WTC11 (cell line): ENCODE measurements around the gene TKFC. TPM values are rescaled to one million over a fixed set of nuclear protein-coding genes. Genes with fewer than 3 reads are reported as not detected.

Experiments
- ATAC-seq: fragments of 200-7000 bp; cut with Tn5 transposase; 2 replicates; pipeline ENCODE4 v1.10.0; 2021; ENCODE audit warnings: mild to moderate bottlenecking, moderate library complexity
- CTCF ChIA-PET: fragments of 300-600 bp; sonication (Branson Sonifier 250); formaldehyde crosslinking; loops from one replicate; lab custom pipeline; 2021; ENCODE audit warnings: antibody characterized with exemption; lab: Charles Lee
- POLR2A ChIA-PET: fragments of 350-600 bp; sonication (Branson Sonifier 250); formaldehyde crosslinking; loops from one replicate; lab custom pipeline; 2021; ENCODE audit warnings: antibody characterized with exemption; lab: Charles Lee
- DNase-seq: peaks from one replicate; pipeline ENCODE4 v3.0.0; 2021; ENCODE audit warnings: low spot score
- H3K27ac Mint-ChIP-seq: 2 replicates; pipeline ENCODE4 v1.8.0; 2021; ENCODE audit warnings: mixed read lengths
- H3K27me3 Mint-ChIP-seq: 2 replicates; pipeline ENCODE4 v1.8.0; 2021; ENCODE audit warnings: low read depth, mild to moderate bottlenecking, moderate library complexity, mixed read lengths
- H3K36me3 Mint-ChIP-seq: 2 replicates; pipeline ENCODE4 v1.8.0; 2021; ENCODE audit warnings: mixed read lengths
- H3K4me1 Mint-ChIP-seq: 2 replicates; pipeline ENCODE4 v1.8.0; 2022; ENCODE audit warnings: mixed read lengths
- H3K4me3 Mint-ChIP-seq: 2 replicates; pipeline ENCODE4 v1.8.0; 2021; ENCODE audit warnings: mild to moderate bottlenecking, moderate library complexity, mixed read lengths
- H3K9me3 Mint-ChIP-seq: 2 replicates; pipeline ENCODE4 v1.8.0; 2021; ENCODE audit warnings: mixed read lengths
- FOXP1 ChIP-seq: sonication (generic); formaldehyde crosslinking; IDR thresholded peaks from 2 replicates; pipeline ENCODE4 v1.8.0; 2022; ENCODE audit warnings: missing genetic modification reagents, mild to moderate bottlenecking, moderate library complexity, borderline replicate concordance
- GABPB1 ChIP-seq: sonication (generic); formaldehyde crosslinking; IDR thresholded peaks from 2 replicates; pipeline ENCODE4 v1.8.1; 2023; ENCODE audit warnings: mild to moderate bottlenecking, missing genetic modification reagents
- GRHL2 ChIP-seq: fragments of 250-450 bp; sonication (Bioruptor Pico); IDR thresholded peaks from 2 replicates; pipeline ENCODE4 v1.8.0; 2022; ENCODE audit warnings: mild to moderate bottlenecking, moderate library complexity; ENCODE audit not compliant: insufficient replicate concordance, severe bottlenecking
- GTF2I ChIP-seq: fragments of 250-450 bp; sonication (Bioruptor Pico); conservative IDR thresholded peaks from 2 replicates; pipeline ENCODE4 v1.4.0; 2021; ENCODE audit warnings: mild to moderate bottlenecking
- HMGA2 ChIP-seq: fragments of 250-450 bp; sonication (Bioruptor Pico); IDR thresholded peaks from 2 replicates; pipeline ENCODE4 v1.4.0; 2021; ENCODE audit warnings: mild to moderate bottlenecking, moderate library complexity
- SP1 ChIP-seq: sonication (generic); formaldehyde crosslinking; conservative IDR thresholded peaks from 2 replicates; pipeline ENCODE4 v1.8.1; 2022; ENCODE audit warnings: missing genetic modification reagents
- USF1 ChIP-seq: sonication (generic); formaldehyde crosslinking; IDR thresholded peaks from 2 replicates; pipeline ENCODE4 v1.8.0; 2022; ENCODE audit warnings: mild to moderate bottlenecking, missing genetic modification reagents
- ZNF317 ChIP-seq: sonication (generic); formaldehyde crosslinking; IDR thresholded peaks from 2 replicates; pipeline ENCODE4 v1.8.1; 2023; ENCODE audit warnings: low read depth, mild to moderate bottlenecking, moderate library complexity, missing genetic modification reagents, borderline replicate concordance
- ZNF512 ChIP-seq: sonication (generic); formaldehyde crosslinking; IDR thresholded peaks from 2 replicates; pipeline ENCODE4 v1.8.1; 2022; ENCODE audit warnings: missing genetic modification reagents, borderline replicate concordance
- ZNF671 ChIP-seq: fragments of 250-450 bp; sonication (Bioruptor Pico); IDR thresholded peaks from 2 replicates; pipeline ENCODE4 v1.8.0; 2021; ENCODE audit warnings: mild to moderate bottlenecking
- total RNA-seq: library from RNA; stranded (reverse); gene quantifications from 3 replicates; pipeline ENCODE4 v1.2.3, GENCODE V29; 2021
- TF ChIP-seq, protein P1 (sequence below): sonication (generic); formaldehyde crosslinking; IDR thresholded peaks from 2 replicates; pipeline ENCODE4 v1.8.1; 2023; ENCODE audit warnings: mild to moderate bottlenecking, missing genetic modification reagents, moderate library complexity
- TF ChIP-seq, protein P2 (sequence below): sonication (generic); formaldehyde crosslinking; IDR thresholded peaks from 2 replicates; pipeline ENCODE4 v1.8.0; 2022; ENCODE audit warnings: mild to moderate bottlenecking, missing genetic modification reagents
- TF ChIP-seq, protein P3 (sequence below): sonication (generic); formaldehyde crosslinking; IDR thresholded peaks from 2 replicates; pipeline ENCODE4 v1.8.1; 2023; ENCODE audit warnings: mild to moderate bottlenecking, moderate library complexity, missing genetic modification reagents

TKFC gene
- total RNA-seq, 1 experiment from 2014 or later: 86.8 TPM

- ChIA-PET CTCF (no interaction called here), POLR2A (no interaction called here)
- peaks cover 4% of the 10 kb centered on the region for H3K4me1 Mint-ChIP-seq
- ATAC-seq (no peak), DNase-seq (no peak)
- H3K4me3 Mint-ChIP-seq: no peak overlapping the region
- H3K9me3 Mint-ChIP-seq: no peaks in the 10 kb centered on the region
- peaks cover 54% of the 10 kb centered on the region for H3K36me3 Mint-ChIP-seq
- TF ChIP-seq, protein P1, sequence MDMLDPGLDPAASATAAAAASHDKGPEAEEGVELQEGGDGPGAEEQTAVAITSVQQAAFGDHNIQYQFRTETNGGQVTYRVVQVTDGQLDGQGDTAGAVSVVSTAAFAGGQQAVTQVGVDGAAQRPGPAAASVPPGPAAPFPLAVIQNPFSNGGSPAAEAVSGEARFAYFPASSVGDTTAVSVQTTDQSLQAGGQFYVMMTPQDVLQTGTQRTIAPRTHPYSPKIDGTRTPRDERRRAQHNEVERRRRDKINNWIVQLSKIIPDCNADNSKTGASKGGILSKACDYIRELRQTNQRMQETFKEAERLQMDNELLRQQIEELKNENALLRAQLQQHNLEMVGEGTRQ: no peak
- TF ChIP-seq SP1 (no peak), GABPB1 (no peak)
- TF ChIP-seq, protein P2, sequence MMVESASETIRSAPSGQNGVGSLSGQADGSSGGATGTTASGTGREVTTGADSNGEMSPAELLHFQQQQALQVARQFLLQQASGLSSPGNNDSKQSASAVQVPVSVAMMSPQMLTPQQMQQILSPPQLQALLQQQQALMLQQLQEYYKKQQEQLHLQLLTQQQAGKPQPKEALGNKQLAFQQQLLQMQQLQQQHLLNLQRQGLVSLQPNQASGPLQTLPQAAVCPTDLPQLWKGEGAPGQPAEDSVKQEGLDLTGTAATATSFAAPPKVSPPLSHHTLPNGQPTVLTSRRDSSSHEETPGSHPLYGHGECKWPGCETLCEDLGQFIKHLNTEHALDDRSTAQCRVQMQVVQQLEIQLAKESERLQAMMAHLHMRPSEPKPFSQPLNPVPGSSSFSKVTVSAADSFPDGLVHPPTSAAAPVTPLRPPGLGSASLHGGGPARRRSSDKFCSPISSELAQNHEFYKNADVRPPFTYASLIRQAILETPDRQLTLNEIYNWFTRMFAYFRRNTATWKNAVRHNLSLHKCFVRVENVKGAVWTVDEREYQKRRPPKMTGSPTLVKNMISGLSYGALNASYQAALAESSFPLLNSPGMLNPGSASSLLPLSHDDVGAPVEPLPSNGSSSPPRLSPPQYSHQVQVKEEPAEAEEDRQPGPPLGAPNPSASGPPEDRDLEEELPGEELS: no peak
- TF ChIP-seq, protein P3, sequence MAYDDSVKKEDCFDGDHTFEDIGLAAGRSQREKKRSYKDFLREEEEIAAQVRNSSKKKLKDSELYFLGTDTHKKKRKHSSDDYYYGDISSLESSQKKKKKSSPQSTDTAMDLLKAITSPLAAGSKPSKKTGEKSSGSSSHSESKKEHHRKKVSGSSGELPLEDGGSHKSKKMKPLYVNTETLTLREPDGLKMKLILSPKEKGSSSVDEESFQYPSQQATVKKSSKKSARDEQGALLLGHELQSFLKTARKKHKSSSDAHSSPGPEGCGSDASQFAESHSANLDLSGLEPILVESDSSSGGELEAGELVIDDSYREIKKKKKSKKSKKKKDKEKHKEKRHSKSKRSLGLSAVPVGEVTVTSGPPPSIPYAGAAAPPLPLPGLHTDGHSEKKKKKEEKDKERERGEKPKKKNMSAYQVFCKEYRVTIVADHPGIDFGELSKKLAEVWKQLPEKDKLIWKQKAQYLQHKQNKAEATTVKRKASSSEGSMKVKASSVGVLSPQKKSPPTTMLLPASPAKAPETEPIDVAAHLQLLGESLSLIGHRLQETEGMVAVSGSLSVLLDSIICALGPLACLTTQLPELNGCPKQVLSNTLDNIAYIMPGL (CRISPR knock-in tag): no peak
- H3K27ac Mint-ChIP-seq: no peak overlapping the region
- no peaks in the 10 kb centered on the region for H3K27me3 Mint-ChIP-seq
Observed at GRCh38 chr11:61303725-61304124, 29.3 kb upstream of the TKFC start.

- H3K4me1 Mint-ChIP-seq: no peaks in the 10 kb centered on the region
- POLR2A ChIA-PET: no interaction called here
- TF ChIP-seq, protein P2: no peak
- TF ChIP-seq ZNF671: no peak
- TF ChIP-seq SP1: no peak
- no peak for TF ChIP-seq GRHL2
- no peak for TF ChIP-seq GTF2I (CRISPR knock-in tag)
- no peak for TF ChIP-seq FOXP1 (CRISPR knock-in tag)
- no peak for TF ChIP-seq HMGA2 (CRISPR knock-in tag)
- TF ChIP-seq ZNF317: no peak
- TF ChIP-seq, all 79 proteins: peak for 0
- H3K9me3 Mint-ChIP-seq: no peaks in the 10 kb centered on the region
- ATAC-seq (no peak), DNase-seq (no peak)
- no peak overlapping the region for H3K27ac Mint-ChIP-seq
- no peak overlapping the region for H3K4me3 Mint-ChIP-seq
- H3K27me3 Mint-ChIP-seq: no peaks in the 10 kb centered on the region
- H3K36me3 Mint-ChIP-seq: peaks cover 44% of the 10 kb centered on the region
- CTCF ChIA-PET: no interaction called here
Observed at GRCh38 chr11:61305417-61305816, 27.6 kb upstream of the TKFC start.

- no peaks in the 10 kb centered on the region for H3K9me3 Mint-ChIP-seq
- TF ChIP-seq USF1 (no peak), ZNF512 (CRISPR knock-in tag) (no peak)
- H3K27me3 Mint-ChIP-seq: no peaks in the 10 kb centered on the region
- no peak overlapping the region for H3K27ac Mint-ChIP-seq
- H3K4me1 Mint-ChIP-seq: no peaks in the 10 kb centered on the region
- DNase-seq (no peak), ATAC-seq (no peak)
- ChIA-PET POLR2A (no interaction called here), CTCF (no interaction called here)
- H3K36me3 Mint-ChIP-seq: peaks cover 38% of the 10 kb centered on the region
- no peak overlapping the region for H3K4me3 Mint-ChIP-seq
Observed at GRCh38 chr11:61306221-61306620, 26.8 kb upstream of the TKFC start.
